NCI-H510A treated with DMSO at 0.1 percent for 48 hours (cell line): ENCODE results near the gene GAB4.

Experiments
- DNase-seq: peaks from one replicate; lab custom pipeline; 2025; lab: John Stamatoyannopoulos, UW

The GAB4 gene

GRCh38 chr22:16914006-16914405 lies 94.0 kb downstream of the GAB4 start:
- DNase-seq = no peak

- DNase-seq = no peak
These were observed 95.7 kb downstream of the GAB4 start for GRCh38 chr22:16912281-16912680.
